Non-pigmented ciliary epithelial cell (primary cell): ENCODE results near the gene GNG12.

Experiments used
- DNase-seq: peaks from one replicate; pipeline ENCODE4 v3.0.0-alpha.2; 2010; ENCODE audit warnings: low read depth

Gene GNG12

DNA sequence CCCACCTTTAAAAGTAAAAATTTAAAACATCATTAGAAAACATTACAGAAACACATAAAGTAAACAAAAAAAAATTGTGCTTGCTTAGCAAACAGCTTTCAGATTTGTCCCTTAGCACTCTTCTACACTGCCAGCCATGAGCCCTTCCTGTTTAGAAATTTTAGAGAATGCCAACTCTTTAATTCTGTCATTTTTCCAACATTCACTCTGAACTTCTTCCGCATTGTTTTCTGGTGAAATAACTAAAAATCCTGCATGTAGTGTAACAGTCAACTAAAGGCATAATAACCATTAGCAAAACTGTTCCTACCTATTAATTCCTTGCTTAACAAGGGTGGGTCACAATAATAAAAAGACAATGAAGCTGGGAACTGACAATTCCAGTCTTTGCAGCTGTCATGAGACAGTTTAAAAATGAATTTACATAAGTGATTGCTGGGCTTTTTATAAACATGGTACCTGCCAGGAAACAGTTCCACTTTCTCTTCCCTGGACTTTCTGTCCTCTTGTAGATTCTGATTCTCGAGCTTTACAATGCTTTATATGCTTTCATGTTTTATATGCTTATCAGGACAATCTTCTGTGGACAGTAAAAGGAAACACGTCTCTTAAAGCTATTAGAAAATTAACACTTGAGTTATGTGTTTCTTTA is 19.0 kb downstream of the GNG12 start:
- no peak for DNase-seq

DNA sequence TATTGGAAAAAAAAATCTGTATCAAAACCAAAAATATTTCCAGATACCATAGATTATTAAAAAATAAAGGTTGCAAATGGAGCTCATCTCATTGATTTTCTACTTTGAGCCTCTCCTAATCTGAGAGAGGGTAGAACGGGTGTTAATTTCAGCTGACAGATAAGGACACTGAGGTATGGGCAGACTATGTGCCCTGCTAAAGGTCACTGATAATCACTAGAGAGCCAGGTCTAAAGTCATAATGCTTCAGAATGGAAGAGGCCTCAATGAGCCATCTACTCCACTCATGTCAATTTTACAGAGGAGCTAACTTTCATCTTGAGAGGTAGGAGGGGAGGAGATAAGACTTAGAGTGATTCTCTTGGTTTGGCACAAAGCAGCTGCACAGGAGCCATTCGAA is 21.0 kb downstream of the GNG12 start:
- DNase-seq = no peak

DNA sequence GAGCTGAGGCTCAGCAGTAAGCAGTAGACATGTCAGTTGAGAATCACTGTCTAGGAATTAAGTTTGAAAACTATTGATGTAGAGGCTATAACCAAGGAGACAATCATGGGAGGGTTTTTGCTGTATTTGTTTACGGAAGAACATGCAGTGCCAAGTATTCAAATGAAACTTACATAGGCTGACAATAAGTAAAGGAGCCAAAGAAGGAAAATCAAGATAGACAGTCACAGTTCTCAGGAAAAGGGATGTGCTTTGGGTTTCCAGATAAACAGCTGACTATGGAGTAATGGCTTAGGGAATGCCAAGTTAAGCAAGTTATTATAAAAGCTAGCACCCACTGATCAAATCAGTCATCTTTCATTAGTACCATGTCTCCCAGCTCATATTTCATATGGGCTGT is 21.5 kb downstream of the GNG12 start:
- DNase-seq = no peak

DNA sequence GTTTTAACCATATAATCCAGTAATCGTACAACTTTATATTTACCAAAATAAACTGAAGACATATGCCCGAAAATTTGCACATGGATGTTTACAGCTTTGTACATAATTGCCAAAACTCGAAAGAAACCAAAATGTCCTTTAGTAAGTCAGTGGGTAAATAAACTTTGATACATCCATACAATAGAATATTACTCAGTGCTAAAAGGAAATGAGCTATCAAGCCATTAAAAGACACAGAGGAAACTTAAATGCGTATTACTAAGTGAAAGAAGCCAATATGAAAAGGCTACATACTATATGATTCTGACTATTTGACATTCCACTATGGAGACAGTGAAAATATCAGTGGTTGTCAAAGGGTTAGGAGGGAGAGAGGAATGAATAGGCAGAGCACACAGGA is 23.4 kb downstream of the GNG12 start:
- no peak for DNase-seq

DNA sequence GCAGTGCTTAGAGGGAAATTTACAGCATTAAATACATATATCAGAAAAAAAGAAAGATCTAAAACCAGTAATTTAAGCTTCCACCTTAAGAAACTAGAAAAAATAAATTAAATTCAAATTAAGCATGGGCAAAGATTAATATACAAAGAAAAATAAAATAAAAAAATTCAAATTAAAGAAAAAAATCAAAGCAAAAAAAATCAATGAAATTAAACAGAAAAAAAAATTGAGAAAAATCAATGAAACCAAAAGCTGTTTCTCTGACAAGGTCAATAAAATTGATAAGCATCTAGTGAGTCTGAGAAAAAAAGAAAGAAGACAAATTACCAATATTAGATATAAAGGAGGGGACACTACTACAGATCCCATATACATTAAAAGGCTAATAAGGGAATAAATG is 26.0 kb downstream of the GNG12 start:
- DNase-seq = no peak

DNA sequence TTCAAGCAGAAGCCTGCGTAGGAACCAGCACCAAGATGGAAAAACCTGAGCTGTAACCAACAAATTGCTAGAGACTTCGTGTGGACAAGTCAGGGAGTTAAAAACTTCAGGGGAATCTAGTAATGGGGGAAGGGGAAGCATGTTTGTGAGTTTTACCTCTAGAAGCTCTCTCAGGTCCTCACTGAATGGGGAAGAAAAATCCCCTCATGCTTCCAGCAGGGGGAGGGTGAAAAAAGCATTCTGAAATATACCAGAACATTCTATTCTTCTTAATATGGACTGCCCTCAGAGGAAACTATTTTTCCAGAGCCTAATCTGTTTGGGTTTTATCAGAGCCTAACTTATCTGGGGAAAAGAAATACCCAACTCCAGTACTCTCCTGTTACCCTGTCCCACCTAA is 28.6 kb downstream of the GNG12 start:
- no peak for DNase-seq

DNA sequence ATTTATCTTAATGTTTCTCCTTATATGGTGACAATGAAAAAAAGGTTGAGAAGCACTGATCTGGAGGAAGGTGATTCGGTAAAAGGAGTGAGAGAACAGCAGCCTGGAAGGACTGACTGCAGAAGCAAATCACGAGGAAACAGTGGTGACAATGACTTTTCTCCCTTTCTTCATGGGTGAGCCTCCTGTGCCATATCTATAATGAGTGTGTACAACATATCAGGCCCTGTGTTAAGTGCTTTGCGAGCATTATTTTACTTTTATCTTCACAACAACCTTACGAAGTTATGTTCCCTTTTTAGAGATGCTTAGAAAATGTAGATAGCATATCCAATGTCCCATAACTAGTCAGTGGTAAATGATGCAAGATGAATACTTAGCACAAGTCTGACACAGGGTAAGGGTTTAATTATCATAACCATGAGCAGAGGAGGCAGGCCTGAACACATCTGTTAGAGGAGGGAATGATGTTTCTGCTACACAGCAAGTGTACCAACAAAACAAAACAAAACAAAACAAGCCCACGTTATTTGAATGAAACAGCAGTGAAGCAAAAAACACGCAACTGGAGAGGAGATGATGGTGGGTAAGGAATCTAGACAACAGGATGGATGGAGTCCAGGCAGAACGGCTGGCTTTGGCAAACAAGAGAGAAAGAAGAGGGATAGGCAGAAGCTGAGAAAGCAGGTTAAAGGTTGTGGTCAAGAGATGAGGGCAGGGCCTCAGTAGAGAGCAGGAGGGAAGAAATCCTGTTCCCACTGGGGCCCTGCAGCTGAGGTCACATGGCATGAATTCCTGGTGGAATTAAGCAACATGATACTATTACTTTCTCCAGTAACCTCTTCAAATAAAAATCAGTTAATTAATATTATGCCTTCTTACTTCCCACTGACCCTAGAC is 29.6 kb downstream of the GNG12 start:
- DNase-seq = no peak

DNA sequence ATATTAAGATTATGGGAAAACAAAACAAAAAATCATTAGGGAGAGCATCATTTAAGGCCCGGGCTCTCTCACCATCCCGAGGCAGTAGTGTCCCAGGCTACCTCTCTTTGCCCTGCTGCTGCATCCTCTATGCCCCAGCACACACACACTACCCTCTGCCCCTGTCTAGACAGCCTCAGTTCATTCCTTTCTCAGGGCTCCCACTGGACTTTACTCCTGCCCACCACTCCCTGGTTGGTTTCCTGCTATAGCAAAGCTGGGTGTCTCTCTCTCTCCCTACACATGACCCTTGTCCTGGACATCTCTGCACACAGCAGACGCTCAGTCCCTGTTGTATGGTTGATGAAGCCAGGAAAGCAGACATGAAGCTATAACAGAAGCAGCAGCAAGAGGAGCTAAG is 30.7 kb downstream of the GNG12 start:
- DNase-seq = no peak

DNA sequence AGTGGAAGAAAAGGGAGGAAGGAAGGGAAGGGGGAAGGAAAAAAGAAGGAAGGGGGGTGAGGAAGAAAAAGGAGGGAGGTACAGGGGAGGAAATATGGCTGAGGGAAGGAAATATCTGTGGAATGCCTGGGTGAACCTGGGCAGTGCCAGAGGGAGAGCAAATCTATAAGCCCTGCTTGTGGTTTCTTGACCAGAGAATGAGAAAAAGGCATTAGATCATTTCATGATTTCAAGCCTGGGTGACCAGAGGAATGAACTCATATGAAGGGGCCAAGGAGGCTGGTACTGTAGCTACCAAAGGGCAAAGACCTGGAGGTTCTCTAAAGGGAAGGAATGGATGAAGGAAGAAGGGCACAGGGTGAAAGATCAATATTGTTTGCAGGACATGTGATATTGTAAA is 31.4 kb downstream of the GNG12 start:
- no peak for DNase-seq

DNA sequence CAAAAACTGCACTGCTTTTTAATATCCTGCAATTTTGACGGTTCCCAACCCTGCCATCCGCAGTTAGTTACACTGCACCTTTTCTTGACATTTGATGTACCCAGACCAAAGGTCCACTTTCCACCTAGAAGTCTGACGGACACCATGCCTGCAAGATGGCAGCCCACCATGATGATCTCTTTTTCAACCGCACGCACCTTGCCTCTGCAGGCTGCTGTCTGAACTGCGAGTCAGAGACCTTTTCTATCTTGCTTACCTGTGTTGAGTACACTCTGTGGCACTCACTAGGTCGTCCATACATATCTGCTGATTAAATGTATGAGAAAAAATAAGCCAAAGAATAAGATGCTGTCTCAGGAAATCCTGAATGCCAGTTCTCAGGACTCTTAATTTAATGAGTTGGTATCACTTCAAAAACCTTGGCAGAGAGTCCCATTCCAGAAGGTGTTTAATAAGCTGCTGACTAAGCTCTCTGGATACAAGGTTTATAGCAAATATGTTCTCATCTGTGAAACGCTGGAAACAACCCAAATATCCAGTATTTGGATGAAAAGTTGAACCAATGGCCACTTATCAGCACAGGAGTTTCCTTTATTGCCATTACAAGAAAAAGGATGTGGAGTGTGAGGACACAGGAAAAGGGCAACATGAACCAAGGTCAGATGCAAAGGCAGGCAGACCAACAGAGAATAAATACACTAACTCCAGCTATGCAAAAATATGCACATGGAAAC is 37.9 kb downstream of the GNG12 start:
- no peak for DNase-seq

DNA sequence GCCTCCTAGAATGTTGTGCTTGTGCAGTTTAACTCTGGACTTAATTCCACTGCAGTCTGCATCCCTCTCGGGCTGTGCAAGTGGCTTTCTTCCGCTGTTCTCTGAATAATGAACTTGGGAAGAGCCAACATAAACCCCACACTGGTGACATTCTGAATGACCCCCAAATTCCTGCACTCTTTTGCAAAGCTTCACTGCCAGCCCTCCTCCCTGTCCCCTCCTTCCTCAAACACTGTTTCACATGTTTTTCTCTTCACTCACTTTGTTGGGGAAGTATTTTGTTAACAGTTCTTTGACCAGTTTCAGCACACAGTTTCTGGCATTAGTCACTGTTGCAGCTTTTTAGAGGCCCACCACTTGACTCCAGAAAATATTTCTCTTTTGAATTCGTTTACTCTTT is 39.7 kb downstream of the GNG12 start:
- peak; percentile 46 for DNase-seq

DNA sequence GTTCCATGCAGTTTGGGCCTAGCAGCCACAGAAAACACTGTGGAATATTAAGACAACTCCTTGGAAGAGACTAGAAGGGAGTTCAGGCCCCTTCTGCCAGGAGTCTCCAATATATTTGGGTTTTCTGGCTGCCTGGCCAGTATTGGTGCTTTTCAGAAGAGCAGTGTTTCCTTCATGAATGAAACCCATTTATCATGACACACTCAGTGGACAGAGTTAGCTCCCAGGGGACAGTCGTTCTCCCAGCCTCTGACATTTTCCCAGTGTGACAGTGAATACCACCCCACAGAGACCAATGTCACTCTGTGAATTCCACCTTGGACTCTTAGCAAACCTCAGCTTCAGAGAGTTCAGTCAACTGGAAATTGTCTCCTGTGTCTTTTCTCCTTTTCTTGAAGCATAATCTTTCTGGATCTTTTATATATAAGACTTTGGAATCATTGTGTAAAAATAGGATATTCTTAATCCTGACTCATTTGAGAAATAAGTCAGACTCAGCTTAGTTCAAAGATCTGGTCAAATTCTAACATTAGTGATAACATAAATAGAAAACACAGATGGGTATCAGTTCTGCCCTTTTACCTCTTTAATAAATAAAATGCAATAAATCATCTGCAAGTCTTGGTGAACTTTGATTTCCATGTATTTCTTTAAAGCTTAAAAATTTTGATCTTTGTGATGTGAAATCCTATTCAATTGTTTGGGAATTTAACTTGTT is 40.4 kb downstream of the GNG12 start:
- no peak for DNase-seq

DNA sequence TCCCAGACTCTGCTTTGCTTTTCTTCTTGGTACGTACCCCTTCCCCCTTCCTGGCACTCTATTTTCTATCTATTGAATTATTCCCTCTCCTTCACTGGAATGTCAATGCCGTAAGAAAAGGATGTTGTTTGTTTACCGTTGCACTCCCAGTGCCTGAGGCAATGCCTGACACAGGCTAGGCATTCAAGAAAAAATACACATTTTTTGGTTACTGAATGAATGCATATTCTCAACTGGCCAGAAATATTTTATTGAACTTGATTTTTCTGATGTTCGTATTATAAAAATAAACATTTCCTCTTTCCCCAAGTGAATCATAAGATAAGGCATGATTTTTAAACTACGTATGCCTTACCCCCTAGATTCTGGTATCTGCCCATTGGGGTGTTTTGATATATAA is 41.2 kb downstream of the GNG12 start:
- DNase-seq = no peak

DNA sequence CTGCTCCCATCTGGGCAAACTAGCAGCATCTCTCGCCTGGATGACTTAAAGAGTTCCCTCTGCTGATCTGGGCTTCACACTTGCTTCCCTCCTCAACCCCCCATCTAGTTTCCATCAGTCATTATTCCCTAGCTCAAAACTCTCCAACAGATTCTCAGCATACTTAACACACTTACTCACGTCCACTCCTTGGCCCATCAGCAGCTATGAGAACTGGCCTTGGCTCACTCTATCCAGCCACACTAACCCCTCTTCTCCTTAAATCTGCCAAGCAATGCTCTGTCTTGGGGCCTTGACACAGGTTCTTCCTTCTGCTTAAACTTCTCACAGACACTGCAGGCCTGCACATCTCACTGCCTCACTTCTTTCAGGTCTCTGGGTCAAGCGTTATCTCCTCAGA is 41.6 kb downstream of the GNG12 start:
- peak; percentile 88 for DNase-seq

DNA sequence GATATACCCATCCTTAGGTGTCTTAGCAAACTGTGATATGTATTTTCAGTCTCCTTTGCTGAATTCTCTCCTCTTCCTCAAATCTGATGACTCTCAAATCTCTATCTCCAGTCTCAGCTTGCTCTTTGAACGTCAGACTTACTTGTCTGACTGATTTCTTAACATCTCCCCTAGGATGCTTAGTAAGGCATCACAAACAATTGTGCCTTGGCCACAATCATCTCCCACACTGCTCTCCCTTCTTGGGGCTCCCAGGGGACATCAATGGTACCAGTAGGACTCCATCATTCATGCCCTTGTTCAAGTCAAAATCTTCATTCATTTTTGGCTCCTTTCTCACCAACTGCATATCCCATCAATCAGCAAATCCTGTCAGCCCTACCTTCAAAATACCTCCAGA is 42.0 kb downstream of the GNG12 start:
- DNase-seq = no peak

DNA sequence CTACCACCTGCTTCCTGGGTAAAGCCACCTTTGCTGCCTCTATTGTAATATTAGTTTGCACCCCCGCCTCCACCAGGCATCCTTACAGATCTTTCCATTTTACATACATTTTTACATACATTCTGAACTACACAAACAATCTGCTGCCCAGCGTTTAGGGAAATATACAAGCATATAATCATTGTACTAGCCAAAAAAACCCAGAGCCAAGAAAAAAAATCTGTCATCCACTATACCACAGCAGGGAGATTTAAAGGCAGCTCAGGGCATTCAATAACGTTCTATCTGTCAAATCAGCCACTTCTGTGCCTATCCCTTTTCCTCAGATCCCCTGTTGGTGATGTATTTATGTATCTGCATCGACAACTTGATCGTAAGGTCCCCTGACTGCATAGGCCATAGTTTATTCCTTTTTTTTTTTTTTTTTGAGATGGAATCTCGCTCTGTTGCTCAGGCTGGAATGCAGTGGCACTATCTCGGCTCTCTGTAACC is 43.0 kb downstream of the GNG12 start:
- no peak for DNase-seq

DNA sequence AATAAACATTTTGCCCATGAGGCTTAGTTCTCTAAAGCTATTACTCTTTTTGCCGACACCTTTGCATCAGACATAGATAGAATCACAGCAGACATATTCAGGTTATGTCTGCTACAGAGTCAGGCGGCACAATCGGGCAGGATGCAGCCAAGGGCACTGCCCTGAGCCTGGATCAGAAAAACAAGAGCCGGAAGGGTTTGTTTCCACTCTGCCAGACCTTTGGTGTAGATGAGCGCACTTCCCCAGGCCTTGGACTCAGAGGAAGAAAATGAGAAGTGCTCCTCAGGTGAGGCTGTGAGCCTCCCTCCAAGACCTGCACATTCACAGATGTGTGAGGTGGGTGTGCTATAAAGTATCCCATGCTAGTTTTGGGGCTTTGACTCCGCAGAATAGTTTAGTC is 43.7 kb downstream of the GNG12 start:
- DNase-seq = no peak

DNA sequence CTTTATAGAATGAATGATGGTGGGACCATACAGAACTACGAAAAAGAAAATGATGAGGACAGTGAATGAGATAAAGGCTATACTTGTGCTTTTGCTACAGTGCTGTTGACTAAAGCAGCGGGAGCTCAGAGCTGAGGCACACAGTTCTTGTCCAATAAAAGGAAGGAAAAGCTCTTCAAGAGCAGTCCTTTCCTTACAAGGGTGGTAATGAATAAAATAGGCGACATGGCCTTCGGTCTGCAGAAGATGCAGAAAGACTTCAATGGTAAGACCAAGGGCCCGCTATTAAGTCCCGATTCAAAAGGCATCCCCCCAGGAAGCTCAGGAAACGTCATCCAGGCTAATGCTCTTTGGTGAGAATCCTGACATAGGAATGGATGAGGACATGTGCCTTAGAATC is 44.4 kb downstream of the GNG12 start:
- no peak for DNase-seq

DNA sequence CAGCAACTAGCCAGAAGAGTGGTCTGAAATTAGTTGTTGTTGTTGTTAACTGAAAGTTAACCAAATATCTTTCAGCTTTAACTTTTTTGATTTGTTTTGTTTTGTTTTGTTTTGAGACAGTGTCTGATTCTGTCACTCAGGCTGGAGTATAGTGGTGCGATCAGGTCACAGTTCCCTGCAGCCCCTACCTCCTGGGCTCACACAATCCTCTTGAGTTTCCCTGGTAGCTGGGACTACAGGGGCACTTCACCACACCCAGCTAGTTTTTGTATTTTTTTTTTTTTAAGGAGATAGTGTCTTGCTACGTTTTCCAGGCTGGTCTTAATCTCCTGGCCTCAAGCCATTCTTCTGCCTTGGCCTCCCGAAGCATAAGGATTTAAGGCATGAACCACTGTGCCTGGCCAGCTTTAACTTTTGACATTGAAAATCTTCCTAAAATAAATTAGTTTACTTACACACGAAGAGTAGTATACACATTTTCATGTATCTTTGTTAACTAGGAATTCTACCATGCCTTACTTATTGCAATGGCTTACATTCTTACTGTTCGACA is 45.0 kb downstream of the GNG12 start:
- DNase-seq = no peak

DNA sequence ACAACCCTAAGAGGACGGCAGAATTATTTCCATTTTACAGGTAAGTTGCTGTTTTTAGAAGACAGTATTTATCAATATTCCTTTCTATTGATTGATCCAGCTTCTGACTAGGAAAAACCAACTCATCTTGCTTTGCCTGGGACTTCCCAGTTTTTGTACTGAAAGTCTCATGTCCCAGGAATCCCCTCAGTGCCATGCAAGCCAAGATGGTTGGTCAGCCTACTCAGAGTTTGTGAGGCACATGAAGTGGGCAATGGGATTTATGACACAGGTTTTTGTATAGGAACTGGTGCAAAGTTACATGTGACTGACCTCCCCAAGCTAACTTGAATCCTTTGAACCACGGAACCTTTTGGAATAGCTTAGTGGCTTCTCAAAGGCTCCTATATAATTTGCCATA is 45.5 kb downstream of the GNG12 start:
- no peak for DNase-seq

DNA sequence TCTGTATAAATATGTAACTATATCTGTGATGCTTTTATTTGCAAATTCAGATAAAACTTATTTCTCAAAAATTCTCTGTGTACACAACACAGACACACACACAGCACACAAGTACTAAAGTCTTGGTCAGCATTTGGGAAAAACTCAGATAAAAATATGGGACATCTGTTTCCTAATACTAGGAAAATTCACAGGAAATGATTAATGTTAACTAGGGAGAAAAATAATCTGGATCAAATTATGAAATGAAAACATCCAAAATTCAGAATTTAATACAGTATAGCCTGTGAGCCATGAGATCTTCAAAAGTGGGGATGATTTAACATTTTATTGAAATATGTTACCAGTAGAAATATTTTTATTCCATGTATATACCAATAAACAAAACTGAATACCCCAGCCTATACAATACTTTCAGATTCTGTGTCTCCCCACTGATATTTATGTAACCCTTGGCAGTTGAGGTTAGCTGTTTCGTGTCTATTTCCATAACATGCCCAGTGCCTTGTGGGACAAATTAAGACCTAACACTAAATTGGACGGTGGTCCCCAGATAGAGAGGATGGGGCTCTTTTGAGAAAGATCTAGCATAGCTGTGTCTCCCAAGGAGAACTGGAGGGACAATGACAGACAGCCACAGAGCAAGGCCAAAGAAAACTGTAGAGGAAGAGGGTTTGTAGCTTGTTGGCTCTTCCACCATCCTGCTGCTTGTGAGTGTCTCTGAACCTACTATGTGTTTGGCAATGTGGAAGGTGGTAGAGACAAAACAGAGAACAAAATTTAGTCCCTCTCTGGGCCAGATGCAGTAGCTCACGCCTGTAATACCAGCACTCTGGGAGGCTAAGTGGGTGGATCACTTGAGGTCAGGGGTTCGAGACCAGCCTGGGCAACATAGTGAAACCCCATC is 47.2 kb downstream of the GNG12 start:
- no peak for DNase-seq
